CD4-positive, alpha-beta T cell treated with Interleukin-21 for 1 hour (primary cell): ENCODE results near the gene BLNK.

Experiments
- DNase-seq: peaks from one replicate; pipeline ENCODE4 v3.0.0-alpha.2; 2020

The BLNK gene

GRCh38 chr10:96260014-96260413 lies 11.4 kb downstream of the BLNK start:
- DNase-seq = no peak

DNA sequence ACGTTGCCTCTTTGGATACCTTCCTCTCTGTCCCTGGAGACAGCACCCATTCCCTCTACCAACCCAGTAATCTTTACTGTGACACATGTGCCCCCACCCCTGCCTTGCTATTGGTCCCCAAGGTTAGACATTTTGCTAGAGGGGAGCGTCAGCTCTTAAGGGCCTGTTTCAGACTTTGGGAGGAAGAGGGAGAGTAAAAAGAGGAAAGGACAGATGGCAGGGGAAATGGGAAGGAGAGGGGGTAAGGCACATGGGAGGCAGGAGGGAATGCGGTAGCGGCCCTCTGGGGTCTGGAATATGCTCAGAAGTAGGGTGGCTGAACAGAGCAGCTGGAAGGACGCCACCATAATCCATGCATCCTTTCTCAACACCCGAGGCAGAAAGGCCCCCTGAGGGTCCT lies 12.2 kb downstream of the BLNK start:
- no peak for DNase-seq

DNA sequence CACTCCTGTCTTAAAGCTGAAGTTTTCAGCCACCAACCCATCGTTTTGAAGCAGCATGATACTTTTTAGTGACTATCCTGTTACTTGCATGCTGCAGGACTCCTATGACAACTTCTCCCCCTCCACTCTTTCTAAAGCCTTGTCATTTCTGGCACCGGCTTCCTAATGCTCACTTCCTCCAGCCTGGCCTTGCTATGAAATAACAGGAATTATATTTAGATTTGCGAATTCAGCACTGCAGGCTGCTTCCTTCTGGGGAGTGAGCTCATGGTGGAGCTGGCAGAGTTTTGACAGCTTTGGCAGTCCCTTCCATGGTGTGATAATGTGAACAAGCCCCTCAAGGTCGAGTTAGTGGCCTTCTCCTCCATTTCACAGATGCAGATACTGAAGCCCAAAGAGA lies 13.4 kb downstream of the BLNK start:
- no peak for DNase-seq

DNA sequence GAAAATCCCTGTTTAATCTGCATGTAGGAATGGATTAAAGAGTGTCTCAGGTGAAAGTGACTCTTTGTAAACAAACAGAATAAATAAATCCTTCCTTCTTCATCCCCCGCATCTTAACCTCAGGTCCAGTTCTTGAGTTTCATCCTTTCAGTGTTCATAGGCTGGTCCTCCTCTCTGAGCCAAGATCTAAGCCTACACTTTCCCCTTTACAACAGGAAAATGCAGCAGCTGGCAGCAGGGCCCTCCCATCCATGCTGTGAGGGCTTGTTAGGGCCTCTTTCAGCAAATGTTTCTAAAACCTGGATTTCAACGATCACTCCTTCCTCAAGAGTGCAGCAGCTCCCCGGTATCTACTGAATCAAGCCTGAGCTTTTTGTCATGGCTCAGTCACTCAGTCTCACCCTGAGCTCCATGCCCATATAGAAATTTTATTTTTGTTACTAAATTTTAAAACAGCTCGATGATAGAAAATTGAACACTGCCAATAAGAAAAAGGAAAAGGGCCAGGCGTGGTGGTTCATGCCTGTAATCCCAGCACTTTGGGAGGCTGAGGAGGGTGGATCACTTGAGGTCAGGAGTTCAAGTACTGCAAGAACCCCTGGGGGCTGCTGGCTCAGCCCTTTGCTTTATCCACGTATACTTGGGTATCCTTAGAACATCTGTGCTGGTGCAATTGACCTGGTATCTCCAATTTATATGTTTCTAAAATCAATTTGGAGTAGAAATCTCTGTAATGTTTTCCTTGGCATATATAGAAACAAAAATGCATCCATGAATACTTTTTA lies 15.6 kb downstream of the BLNK start:
- DNase-seq = no peak

GRCh38 chr10:96254976-96255375 lies 16.4 kb downstream of the BLNK start:
- DNase-seq = no peak

DNA sequence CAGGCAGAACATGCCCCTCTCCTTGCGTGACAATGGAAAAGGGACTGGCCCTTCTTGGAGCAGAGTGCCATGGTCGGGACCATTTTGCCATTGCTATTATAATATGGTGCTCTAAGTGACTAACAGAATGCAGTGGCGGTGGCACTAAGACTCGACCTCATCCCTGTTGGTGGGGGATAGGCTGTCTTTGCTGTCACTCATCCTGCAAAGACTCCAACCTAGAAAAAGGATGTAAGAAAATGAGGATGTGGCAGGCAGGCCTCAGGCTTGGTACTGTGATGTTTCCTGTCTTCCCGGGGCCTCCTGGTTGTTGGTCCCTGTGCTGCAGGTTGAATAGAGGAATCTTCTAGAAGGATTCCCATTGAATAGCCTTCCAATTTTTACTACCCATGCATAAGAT lies 18.6 kb downstream of the BLNK start:
- DNase-seq = no peak

GRCh38 chr10:96250349-96250748 lies 21.0 kb downstream of the BLNK start:
- DNase-seq = no peak

GRCh38 chr10:96249264-96249663 lies 22.1 kb downstream of the BLNK start:
- no peak for DNase-seq

- no peak for DNase-seq
These were observed 27.0 kb downstream of the BLNK start for GRCh38 chr10:96244354-96244753.

DNA sequence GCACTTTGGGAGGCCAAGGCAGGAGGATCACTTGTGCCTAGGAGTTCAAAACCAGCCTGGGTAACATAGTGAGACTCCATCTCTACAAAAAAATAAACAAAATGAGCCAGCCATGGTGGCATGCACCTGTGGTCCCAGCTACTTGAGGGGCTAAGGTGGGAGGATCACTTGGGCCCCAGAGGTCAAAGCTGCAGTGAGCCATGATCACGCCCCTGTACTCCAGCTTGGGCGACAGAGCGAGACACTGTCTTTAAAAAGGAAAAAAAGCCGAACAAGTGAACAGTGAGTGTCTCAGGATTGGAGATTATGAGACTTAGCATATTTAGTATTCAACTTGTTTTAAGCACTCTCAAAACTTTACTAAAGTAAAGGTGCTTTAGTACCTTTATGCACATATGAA lies 28.1 kb downstream of the BLNK start:
- no peak for DNase-seq

DNA sequence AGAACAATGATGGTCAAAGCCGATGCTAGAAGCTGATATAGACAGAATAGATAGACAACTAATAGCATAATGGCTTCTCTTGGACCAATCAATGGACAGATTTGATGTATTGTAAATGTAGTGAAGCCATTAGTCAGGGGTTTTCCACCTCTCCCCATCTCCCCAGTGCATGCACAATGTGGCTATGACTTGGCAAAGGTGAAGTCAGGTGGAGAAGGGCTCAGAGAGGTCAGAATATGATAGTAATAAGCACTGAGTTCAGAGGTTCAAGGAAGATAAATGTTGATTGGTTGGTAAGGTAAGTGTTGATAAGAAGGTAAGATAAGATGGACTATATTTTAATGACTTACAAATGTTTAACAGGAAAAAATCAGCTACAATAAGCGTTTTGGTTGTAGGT lies 28.5 kb downstream of the BLNK start:
- DNase-seq = no peak

DNA sequence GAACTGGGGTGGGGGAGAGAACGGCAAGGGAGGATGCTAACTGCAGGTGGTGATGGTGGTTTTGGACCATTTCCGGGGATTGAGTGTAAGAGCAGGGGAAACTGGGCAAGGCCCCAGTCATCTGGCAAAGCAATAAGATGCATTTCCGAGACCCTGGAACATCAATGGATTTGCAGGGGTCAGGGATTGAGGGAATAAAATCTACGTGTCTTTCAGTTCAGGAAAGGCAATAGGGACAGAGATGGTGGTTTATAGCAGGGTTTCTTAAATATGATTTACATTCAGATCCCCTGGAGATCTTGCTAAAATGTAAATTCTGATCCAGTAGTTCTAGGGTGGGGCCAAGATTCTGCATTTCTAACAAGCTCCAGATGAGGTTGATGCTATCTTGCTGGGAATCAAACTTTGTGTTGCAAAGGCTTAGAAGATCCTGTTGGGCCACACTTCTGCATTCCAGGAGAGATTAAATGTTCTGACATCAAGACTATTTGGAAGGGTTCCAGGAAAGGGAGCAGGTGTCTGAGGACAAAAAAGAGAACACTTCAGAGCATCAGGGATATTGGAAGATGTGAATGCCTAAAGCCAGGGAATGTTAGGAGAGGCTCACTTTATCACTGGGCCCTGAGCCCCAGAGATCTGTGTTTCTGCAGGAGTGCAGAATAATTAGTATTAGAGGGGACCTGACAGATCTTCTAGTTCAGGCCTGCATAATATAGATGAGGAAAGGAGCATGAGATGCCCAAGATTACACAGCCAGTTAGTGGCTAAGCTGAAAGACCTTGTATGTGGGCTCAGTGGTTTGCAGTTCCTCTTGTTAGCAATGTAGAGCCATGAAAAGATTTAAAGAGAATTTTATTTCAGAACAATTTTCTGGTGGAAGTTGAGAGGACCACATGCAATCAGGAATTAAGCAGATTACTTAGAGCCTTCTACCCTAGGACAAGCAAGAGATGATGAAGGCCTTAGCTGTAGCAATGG lies 32.4 kb downstream of the BLNK start:
- DNase-seq = no peak

DNA sequence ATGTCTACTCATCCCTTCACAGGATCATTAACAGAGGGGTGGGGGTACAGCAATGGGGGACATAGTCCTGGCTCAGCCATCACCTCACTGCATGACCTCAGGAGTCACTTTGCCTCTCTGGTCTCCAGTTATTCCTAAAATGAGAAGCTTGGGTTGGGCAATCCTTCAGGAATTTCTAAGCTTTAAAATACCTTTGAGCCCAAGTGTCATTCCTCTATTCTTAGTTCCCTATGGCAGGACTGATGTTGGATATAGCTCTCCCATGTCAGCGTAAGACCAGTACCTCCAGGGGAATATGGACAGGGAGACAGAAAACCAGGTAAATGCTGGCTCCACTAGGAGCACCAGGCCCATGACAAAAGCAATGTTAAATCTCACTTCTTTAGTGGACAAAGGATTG lies 34.5 kb downstream of the BLNK start:
- DNase-seq = no peak

- DNase-seq = no peak
These were observed 35.3 kb downstream of the BLNK start for GRCh38 chr10:96236090-96236478.

GRCh38 chr10:96235326-96236089 lies 35.9 kb downstream of the BLNK start:
- DNase-seq = no peak

- DNase-seq = no peak
These were observed 37.4 kb downstream of the BLNK start for GRCh38 chr10:96233959-96234358.

- DNase-seq = no peak
These were observed 40.8 kb downstream of the BLNK start for GRCh38 chr10:96230527-96230926.

GRCh38 chr10:96229568-96230030 lies 41.8 kb downstream of the BLNK start:
- peak; percentile 67 for DNase-seq

- DNase-seq = no peak
These were observed 42.9 kb downstream of the BLNK start for GRCh38 chr10:96228408-96228994.

DNA sequence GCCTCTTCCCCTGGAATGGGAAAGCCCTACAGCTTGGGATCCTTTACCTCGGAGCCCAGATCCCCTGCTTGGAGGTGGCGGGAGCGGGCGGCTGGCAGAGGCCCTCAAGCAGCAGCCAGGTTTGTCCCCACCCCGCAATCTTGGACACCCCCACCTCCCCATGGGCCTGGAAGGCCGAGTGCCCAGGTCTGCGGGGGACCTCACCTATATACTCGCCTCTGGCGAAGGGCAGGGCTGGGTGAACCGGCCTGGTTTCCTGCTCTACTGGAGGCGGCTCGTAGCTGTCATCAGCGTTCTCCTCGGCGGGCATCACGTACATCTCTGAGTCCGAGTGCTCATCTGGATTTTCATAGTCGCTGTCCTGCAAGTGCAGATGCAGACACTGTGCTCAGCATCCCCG lies 44.2 kb downstream of the BLNK start:
- DNase-seq = no peak

DNA sequence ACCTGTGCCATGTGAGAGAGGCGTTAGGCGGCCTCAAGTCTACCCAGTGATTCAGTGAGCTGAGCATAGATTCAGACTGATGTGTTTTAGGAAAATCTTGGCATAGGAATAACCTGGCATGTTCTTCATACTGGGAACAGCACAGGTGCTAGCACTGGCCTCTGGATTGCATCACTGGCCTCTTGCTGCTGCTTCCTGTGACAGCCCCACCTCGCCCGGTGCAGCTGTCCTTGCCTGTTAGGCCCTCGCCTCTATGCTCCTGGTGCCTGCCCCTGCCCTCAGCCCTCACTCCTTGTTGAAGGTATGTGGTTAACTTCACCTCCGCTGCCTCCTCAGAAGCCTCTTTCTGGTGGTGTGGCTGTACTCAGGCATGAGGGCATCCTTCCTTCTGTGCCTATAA lies 46.2 kb downstream of the BLNK start:
- DNase-seq = no peak

DNA sequence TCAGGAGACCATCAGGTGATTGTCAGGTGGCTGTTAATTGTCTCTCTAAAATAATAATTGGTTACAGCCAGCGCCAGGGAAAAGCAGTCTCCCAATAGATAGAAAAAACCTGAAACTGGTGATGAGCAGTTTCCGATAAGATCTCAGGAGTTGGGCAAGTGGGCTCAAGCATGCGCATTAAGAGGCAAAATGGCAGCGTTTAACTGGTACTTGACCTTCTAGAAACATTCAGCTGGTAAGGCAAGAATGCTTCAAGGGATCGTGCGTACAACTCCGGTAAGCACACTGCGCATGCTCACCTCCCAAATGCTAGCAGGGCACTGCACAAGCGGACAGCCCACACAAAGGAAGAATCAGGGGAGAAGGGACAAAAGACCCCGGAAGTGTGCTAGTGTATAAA lies 48.5 kb downstream of the BLNK start:
- DNase-seq = no peak

GRCh38 chr10:96222441-96222840 lies 48.9 kb downstream of the BLNK start:
- no peak for DNase-seq
